GM18508 (cell line): ENCODE measurements around the gene PLA2G15.

Source experiments
- ATAC-seq: cut with Tn5 transposase; IDR thresholded peaks from one replicate; pipeline ENCODE4 v1.9.1; 2021; ENCODE audit warnings: moderate number of reproducible peaks; ENCODE audit not compliant: insufficient read depth, unreplicated experiment

Gene PLA2G15

DNA sequence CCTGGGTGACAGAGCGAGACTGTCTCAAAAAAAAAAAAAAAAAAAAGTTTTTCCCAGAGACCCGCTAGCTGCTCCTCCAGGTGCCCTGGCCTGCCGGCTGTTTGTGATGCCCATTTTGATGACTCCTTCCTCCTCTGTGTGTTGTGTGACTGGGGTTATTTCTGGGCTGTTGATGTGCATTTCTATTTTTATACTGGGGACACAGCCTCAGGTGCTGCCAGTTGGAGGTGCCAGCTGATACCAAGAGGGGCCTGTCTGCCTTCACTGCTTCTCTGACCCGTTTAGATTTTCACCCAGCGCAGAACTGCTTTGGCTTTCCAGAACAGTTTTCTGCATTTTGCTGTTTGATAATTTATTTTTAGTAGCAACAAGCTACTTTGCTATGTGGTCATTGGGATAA is 6.7 kb downstream of the PLA2G15 start:
- no peak for ATAC-seq

- ATAC-seq: no peak
These were observed 7.2 kb downstream of the PLA2G15 start for GRCh38 chr16:68252383-68252782.

DNA sequence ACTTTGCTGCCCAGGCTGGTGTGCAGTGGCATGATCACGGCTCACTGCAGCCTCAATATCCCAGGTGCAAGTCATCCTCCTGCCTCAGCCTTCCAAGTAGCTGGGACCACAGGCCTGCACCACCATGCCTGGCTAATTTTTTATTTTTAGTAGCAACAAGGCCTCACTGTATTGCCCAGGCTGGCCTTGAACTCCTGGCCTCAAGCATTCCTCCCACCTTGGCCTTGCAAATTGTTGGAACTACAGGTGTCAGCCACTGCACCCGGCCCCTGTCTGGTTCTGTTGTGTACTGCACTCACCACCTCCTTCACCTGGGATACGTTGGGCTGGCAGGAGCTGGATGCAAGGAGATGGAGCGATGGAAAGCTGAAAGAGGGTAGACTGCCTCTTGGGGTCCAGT is 8.5 kb downstream of the PLA2G15 start:
- no peak for ATAC-seq

DNA sequence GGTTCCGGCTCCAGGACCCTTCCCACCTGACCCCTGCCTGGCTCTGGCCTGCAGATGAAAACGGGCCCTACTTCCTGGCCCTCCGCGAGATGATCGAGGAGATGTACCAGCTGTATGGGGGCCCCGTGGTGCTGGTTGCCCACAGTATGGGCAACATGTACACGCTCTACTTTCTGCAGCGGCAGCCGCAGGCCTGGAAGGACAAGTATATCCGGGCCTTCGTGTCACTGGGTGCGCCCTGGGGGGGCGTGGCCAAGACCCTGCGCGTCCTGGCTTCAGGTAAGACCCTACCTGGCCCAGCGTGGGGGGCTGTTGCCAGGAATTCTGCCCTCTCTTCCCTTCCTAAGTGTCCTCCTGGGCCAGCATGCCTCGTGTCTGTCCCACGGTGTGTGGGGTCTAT is 10.5 kb downstream of the PLA2G15 start:
- ATAC-seq: no peak

GRCh38 chr16:68257251-68257905 is 12.2 kb downstream of the PLA2G15 start:
- ATAC-seq: no peak

- no peak for ATAC-seq
These were observed 13.0 kb downstream of the PLA2G15 start for GRCh38 chr16:68257906-68258800.

DNA sequence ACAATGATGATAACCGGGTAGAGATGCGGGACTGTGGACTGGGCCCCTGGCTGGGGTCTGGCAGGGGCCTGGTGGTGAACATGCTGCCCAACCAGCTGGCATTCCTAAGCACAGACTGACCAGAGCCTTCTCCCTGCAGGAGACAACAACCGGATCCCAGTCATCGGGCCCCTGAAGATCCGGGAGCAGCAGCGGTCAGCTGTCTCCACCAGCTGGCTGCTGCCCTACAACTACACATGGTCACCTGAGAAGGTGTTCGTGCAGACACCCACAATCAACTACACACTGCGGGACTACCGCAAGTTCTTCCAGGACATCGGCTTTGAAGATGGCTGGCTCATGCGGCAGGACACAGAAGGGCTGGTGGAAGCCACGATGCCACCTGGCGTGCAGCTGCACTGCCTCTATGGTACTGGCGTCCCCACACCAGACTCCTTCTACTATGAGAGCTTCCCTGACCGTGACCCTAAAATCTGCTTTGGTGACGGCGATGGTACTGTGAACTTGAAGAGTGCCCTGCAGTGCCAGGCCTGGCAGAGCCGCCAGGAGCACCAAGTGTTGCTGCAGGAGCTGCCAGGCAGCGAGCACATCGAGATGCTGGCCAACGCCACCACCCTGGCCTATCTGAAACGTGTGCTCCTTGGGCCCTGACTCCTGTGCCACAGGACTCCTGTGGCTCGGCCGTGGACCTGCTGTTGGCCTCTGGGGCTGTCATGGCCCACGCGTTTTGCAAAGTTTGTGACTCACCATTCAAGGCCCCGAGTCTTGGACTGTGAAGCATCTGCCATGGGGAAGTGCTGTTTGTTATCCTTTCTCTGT is 14.0 kb downstream of the PLA2G15 start:
- no peak for ATAC-seq

DNA sequence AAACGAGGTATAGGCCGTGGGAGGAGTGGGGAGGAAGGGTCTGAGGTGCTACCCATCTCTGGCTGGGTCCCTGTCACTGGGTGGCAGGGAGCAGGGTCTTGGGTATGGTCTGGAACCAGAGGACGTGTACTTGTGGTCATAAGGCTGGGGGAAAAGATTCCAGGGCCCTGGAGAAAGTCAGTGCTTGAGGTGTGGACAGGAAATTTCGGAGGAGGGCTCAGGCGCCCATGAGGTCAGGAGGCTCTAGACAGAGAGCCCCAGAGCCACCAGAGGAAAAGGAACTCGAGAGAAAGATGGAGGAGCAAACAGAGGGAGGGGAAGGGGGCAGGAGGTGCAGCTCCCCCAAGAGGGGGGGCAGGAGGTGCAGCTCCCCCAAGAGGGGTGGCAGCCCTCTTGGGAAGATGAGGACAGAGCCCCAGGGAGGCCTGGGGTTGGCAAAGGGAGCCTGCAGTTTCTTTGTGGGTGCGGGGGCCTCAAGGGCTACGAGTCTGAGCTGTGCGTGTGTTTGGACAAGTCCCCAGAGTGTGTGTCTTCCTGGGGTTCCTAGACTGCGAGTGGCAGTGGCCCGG is 18.5 kb downstream of the PLA2G15 start:
- no peak for ATAC-seq

GRCh38 chr16:68264128-68265077 is 19.2 kb downstream of the PLA2G15 start, which contains the start of gene SLC7A6:
Gene SLC7A6, plus strand, starts transcription at chr16:68264526. Its CDS starts 10,201 bp downstream, at chr16:68274727.
- ATAC-seq: no peak

GRCh38 chr16:68265078-68265920 is 20.1 kb downstream of the PLA2G15 start:
- no peak for ATAC-seq

DNA sequence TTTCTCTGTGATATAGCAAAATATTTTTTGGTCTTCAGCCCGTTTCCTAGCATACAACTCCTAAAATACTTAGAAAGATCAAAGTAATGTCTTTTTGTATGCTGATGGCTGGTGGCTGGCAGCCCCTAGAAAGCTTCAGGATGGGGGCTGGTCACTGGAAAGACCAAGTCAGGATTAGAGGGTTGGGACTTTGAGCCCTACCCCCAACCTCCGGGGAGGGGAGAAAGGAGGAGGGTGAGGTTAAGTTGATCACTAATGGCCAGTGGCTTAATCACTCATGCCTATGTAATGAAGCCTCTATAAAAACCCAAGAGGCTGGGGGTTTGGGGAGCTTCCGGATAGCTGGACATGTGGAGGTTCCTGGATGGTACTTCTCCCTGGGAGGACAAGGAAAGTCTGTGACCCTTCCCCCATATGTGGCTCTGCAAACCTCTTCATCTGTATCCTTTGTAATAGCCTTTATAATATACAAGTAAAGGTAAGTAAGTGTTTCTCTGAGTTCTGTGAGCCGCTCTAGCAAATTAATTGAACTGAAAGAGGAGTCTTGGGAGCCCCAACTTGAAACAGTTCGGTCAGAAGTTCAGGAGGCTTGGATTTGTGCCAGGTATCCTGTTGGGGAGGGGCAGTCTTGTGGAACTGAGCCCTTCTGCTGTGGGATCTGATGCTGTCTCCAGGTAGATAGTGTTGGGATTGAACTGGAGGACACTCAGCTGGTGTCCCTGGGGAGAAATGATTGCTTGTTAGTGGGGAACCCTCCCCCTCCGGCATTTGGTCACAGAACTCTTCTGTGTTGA is 22.6 kb downstream of the PLA2G15 start:
- no peak for ATAC-seq

DNA sequence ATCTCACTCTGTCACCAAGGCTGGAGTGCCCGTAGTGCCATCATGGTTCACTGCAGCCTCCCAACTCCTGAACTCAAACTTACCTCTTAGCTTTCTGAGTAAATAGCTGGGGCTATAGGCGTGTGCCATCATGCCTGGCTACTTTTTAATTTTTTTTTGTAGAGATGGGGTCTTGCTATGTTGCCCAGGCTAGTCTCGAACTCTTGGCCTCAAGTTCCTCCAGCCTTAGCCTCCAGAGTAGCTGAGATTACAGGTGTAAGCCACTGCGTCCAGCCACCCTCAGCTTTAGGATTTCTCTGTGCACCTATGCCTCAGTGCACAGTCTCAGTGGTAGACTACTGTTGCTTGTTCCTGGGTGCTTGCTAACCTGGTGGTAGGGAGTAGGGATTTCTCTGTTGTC is 24.6 kb downstream of the PLA2G15 start:
- no peak for ATAC-seq

DNA sequence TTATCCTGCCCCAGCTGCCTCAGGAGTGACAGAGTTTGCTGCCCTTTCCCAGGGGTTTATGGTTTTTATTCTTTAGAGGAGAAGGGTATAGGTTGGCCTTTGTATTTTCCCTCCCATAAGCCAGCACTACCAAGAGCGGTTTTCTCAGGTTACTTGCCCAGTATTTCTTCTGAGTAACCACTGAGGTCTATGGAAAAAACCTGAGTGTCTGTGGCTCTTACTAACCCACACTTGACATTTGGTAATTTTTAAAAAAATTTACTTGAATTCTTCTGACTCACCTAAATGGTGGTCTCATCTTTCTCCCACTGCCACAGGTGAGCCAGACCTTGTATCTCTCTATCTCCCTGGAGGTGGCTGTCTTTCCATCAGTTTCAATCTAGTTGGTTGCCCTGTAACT is 25.2 kb downstream of the PLA2G15 start:
- no peak for ATAC-seq

- no peak for ATAC-seq
These were observed 27.5 kb downstream of the PLA2G15 start for GRCh38 chr16:68272507-68273209.

- ATAC-seq: no peak
These were observed 28.3 kb downstream of the PLA2G15 start for GRCh38 chr16:68273459-68273858.

- no peak for ATAC-seq
These were observed 28.7 kb downstream of the PLA2G15 start for GRCh38 chr16:68273896-68274295.

DNA sequence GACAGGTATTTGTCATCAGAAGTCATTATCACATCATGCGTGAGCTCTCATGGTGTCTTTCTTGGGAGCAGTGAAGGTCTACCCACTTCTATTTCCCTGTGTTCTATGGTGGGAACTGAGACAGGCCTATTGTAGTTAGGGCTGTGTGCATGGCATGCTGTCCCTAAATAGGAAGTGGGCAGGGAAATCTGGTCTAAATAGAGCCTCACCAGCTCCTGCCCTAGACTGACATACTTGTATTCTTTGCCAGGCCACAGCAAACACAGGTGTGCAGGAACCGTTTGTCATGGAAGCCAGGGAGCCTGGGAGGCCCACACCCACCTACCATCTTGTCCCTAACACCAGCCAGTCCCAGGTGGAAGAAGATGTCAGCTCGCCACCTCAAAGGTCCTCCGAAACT is 29.3 kb downstream of the PLA2G15 start:
- no peak for ATAC-seq
